LNCaP clone FGC (cell line): ENCODE measurements around the gene IL17RE.
"Not testable (repeated sequence)": the region's sequence is repeated elsewhere in the genome, so short reads cannot be mapped to it uniquely, and the experiment has no call there.

Experiments
- DNase-seq: peaks from one replicate; pipeline ENCODE4 v3.0.0-alpha.2; 2011; ENCODE audit warnings: low read depth
- H3K4me3 ChIP-seq: 2 replicates; pipeline ENCODE4 v1.5.1; 2011; ENCODE audit warnings: mild to moderate bottlenecking, low read depth, low read length, control low read depth
- CTCF ChIP-seq: IDR thresholded peaks from 2 replicates; pipeline ENCODE4 v1.5.1; 2012; ENCODE audit warnings: mild to moderate bottlenecking; ENCODE audit not compliant: control insufficient read depth, insufficient read depth; ENCODE audit errors: extremely low read depth

IL17RE gene

GRCh38 chr3:9870978-9871377 lies 31.7 kb upstream of the IL17RE start:
- TF ChIP-seq CTCF: no peak
- H3K4me3 ChIP-seq: no peak overlapping the region
- DNase-seq: no peak

GRCh38 chr3:9872067-9872466 lies 30.6 kb upstream of the IL17RE start:
- not testable (repeated sequence) for H3K4me3 ChIP-seq, DNase-seq

- no peak for DNase-seq
- no peak for TF ChIP-seq CTCF
- H3K4me3 ChIP-seq: no peak overlapping the region
Observed at GRCh38 chr3:9875448-9875847, 27.2 kb upstream of the IL17RE start.

- not testable (repeated sequence) for H3K4me3 ChIP-seq, DNase-seq
Observed at GRCh38 chr3:9876255-9876654, 26.4 kb upstream of the IL17RE start.

GRCh38 chr3:9876991-9877390 lies 25.7 kb upstream of the IL17RE start:
- TF ChIP-seq CTCF: no peak
- H3K4me3 ChIP-seq: no peak overlapping the region
- no peak for DNase-seq

GRCh38 chr3:9878700-9879099 lies 23.9 kb upstream of the IL17RE start:
- no peak for DNase-seq
- no peak for TF ChIP-seq CTCF
- no peak overlapping the region for H3K4me3 ChIP-seq

- no peak within 1 kb of the TSS for H3K4me3 ChIP-seq
- no peak for TF ChIP-seq CTCF
- DNase-seq: no peak
Observed at GRCh38 chr3:9879830-9880549, 22.7 kb upstream of the IL17RE start, which contains the start of gene CIDEC. Gene CIDEC, minus strand, starts transcription at chr3:9880253. Its CDS starts 1,767 bp downstream, at chr3:9878486.

- no peak for TF ChIP-seq CTCF
- no peak for DNase-seq
- H3K4me3 ChIP-seq: no peak overlapping the region
Observed at GRCh38 chr3:9881441-9881840, 21.2 kb upstream of the IL17RE start.
